Progenitor cell of endocrine pancreas (in vitro differentiated cells): Measurements from ENCODE around the gene HK2. TPM values are rescaled to one million over a fixed set of nuclear protein-coding genes. Genes with fewer than 3 reads are reported as not detected.

Source experiments
- DNase-seq: peaks from one replicate; pipeline ENCODE4 v3.0.0; 2021; ENCODE audit warnings: low spot score; ENCODE audit not compliant: unreplicated experiment
- H3K27ac Mint-ChIP-seq: 2 replicates; pipeline ENCODE4 v1.8.0; 2021; ENCODE audit warnings: mild to moderate bottlenecking, moderate library complexity, mixed read lengths
- H3K27me3 Mint-ChIP-seq: 2 replicates; pipeline ENCODE4 v1.8.0; 2021; ENCODE audit warnings: mixed read lengths
- H3K36me3 Mint-ChIP-seq: 2 replicates; pipeline ENCODE4 v1.8.0; 2022; ENCODE audit warnings: mixed read lengths; ENCODE audit not compliant: insufficient read depth
- H3K4me1 Mint-ChIP-seq: 2 replicates; pipeline ENCODE4 v1.8.0; 2021; ENCODE audit warnings: low read depth, mixed read lengths
- H3K4me3 Mint-ChIP-seq: 2 replicates; pipeline ENCODE4 v1.8.0; 2021; ENCODE audit warnings: low read depth, mild to moderate bottlenecking, moderate library complexity, mixed read lengths
- H3K9me3 Mint-ChIP-seq: 2 replicates; pipeline ENCODE4 v1.8.0; 2021; ENCODE audit warnings: low read depth, mixed read lengths
- CTCF ChIP-seq: fragments of 200-600 bp; sonication (generic); IDR thresholded peaks from one replicate; pipeline ENCODE4 v1.5.0; 2021; ENCODE audit warnings: antibody characterized with exemption, mild to moderate bottlenecking; ENCODE audit not compliant: unreplicated experiment
- total RNA-seq: library from RNA; stranded (reverse); gene quantifications from 2 replicates; pipeline ENCODE4 v1.2.1, GENCODE V29; 2021

HK2 gene
- total RNA-seq, 1 donor from 2014 or later = 18.2 TPM

DNA sequence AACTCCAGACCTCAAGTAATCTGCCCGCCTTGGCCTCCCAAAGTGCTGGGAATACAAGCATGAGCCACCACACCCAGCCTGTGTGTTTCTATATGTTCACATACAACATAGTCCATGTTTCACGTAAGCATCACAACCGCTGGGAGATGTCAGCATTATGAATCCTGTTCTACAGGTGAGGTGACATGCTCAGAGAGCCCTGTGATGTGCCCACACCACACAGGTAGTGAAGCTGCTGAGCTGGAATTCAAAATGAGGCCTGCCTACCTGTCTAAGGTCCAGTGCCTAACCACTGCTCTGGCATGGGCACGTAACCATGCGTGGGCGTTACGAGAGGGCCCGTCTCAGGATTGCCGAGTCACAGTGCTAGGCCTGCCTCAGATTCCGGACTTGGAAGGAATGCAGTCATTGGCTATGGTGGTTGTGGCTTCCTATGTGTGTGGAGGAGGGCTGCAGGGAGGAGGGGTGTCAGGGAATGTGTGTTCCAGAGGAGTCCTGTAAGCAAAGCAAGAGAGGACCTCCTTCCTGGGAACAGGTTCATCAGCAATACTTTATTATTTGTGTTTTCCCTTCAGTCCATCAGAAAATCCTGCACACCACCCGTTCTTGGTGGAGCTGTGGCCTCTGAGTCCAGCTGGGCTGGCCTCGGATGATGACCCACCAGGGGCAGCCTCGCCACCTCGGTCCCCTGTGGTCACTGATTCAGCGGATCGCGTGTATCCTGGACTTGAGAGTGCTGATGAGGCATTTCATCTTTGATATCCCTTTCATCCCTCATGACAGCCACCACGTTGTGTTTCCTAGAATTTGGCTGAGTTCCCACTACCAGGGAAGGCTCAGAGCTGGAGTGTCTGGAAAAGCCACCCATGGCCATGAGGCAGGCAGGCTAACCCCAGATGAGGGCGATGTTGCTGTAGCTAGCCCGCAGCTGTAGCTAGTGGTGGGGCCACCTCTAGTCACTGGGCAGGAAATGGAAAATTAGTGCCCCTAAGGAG lies 31.1 kb downstream of the HK2 start:
- DNase-seq = no peak
- no peaks in the 10 kb centered on the region for H3K9me3 Mint-ChIP-seq

DNA sequence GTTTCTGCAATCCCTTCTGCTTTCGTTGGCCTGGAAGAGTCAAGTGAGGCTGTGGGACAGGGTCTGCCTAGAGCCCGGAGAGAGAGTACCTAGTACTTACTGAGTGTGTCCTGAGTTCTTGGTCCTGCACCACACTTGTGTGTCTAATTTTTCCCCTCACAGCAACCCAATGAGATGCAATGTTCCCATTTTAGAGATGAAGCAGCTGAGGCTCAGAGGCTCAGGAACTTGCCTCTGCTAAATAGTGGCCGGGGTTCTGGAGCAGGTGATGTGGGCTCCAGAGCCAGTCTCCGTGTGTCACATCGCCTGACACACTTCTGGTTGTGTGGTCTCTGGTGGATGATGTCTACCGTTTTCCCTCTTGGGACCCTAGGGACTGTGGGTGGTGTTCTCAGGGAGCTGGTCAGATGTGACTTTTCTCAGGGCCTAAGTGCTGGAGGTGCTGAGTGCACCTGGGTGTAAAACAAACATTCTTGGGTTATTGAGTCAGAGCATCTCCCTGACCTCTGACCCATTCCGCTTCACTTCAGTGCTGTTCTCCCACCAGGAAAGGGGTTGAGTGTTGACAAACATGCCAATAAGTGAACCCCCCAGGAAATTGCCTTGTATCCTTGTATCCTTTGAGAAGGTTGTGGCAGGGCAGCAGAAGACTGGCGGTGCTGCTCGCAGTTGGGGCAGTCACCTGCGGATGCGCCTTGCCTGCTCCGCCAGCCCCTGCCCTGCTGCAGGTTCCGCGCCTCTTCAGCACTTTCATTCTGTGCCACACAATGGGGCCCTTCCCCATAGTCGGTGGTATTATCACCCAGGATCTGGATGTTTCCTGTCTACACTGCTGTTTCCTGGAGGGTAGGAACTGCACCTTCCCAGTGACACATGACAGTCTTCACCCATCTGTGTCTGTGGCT lies 32.1 kb downstream of the HK2 start:
- Mint-ChIP-seq H3K4me3 (no peak overlapping the region), H3K9me3 (no peaks in the 10 kb centered on the region), H3K36me3 (peaks cover 4% of the 10 kb centered on the region), H3K27me3 (no peaks in the 10 kb centered on the region), H3K4me1 (peaks cover 25% of the 10 kb centered on the region), H3K27ac (no peak overlapping the region)
- DNase-seq = no peak
- TF ChIP-seq CTCF = no peak

More for the DNA sequence above, 31.1 kb downstream of the HK2 start:
- no peak overlapping the region for H3K4me3 Mint-ChIP-seq
- H3K27me3 Mint-ChIP-seq = no peaks in the 10 kb centered on the region
- TF ChIP-seq CTCF = no peak
- peaks cover 25% of the 10 kb centered on the region for H3K4me1 Mint-ChIP-seq
- no peak overlapping the region for H3K27ac Mint-ChIP-seq
- peaks cover 4% of the 10 kb centered on the region for H3K36me3 Mint-ChIP-seq

- TF ChIP-seq CTCF = no peak
- Mint-ChIP-seq H3K4me1 (peaks cover 18% of the 10 kb centered on the region), H3K27ac (no peak overlapping the region), H3K36me3 (peaks cover 5% of the 10 kb centered on the region), H3K27me3 (no peaks in the 10 kb centered on the region), H3K9me3 (no peaks in the 10 kb centered on the region), H3K4me3 (no peak overlapping the region)
- no peak for DNase-seq
Observed at GRCh38 chr2:74867841-74868658, 34.1 kb downstream of the HK2 start.

DNA sequence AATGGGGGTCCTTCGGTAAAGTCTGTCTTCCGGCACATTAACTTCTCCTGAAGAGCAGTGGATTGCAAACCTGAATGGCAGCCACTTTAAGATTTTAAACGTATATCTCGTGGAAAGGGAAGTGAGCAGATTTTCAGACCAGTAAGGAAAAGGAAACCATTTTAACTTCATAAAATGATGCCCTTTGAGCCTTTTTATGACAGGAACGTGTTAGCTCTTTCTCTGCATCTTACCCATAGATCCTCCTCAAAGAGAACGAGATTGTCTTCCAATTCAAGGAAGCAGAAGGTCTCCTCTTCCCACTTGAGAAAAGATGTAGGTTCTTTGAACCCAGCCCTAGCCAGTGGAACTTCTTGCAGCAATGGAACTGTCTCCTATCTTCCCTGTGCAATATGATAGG lies 35.6 kb downstream of the HK2 start:
- Mint-ChIP-seq H3K9me3 (no peaks in the 10 kb centered on the region), H3K4me3 (no peak overlapping the region), H3K4me1 (peaks cover 18% of the 10 kb centered on the region), H3K27ac (no peak overlapping the region), H3K36me3 (peaks cover 13% of the 10 kb centered on the region), H3K27me3 (no peaks in the 10 kb centered on the region)
- no peak for DNase-seq
- TF ChIP-seq CTCF = no peak
